K562 (cell line): ENCODE data around the gene IL1RN. TPM values are rescaled to one million over a fixed set of nuclear protein-coding genes. Genes with fewer than 3 reads are reported as not detected.

Source experiments
- CAMTA2 ChIP-seq: fragments of 250-450 bp; sonication (Bioruptor Pico); conservative IDR thresholded peaks from 2 replicates; pipeline ENCODE4 v1.5.1; 2022
- ELF4 ChIP-seq: fragments of 450-650 bp; formaldehyde crosslinking; IDR thresholded peaks from 2 replicates; pipeline ENCODE4 v1.4.0; 2022; ENCODE audit warnings: missing genetic modification characterization
- ELK3 ChIP-seq: fragments of 450-650 bp; formaldehyde crosslinking; IDR thresholded peaks from 2 replicates; pipeline ENCODE4 v1.4.0; 2020; ENCODE audit warnings: mild to moderate bottlenecking
- HES1 ChIP-seq: fragments of 450-650 bp; IDR thresholded peaks from 2 replicates; pipeline ENCODE4 v1.6.1; 2016; ENCODE audit warnings: low read depth, mild to moderate bottlenecking, moderate library complexity
- HOXB6 ChIP-seq: fragments of 250-450 bp; sonication (Bioruptor Pico); IDR thresholded peaks from 2 replicates; pipeline ENCODE4 v1.5.1; 2022; ENCODE audit warnings: mild to moderate bottlenecking, borderline replicate concordance
- IRF2 ChIP-seq: sonication (generic); formaldehyde crosslinking; IDR thresholded peaks from 2 replicates; pipeline ENCODE4 v1.8.1; 2022; ENCODE audit warnings: mild to moderate bottlenecking, missing genetic modification reagents
- MIER1 ChIP-seq: fragments of 450-650 bp; IDR thresholded peaks from 2 replicates; pipeline ENCODE4 v1.6.1; 2016; ENCODE audit warnings: antibody characterized with exemption, mild to moderate bottlenecking, low read depth
- NRF1 ChIP-seq, 2 experiments: fragments of 450-650 bp; IDR thresholded peaks in 1 of 2; conservative IDR thresholded peaks in 1 of 2; 2 replicates each; pipeline ENCODE4 v1.6.1; 2014; ENCODE audit warnings: mild to moderate bottlenecking in 2 of 2
- PHB ChIP-seq: fragments of 250-450 bp; sonication (Bioruptor Pico); IDR thresholded peaks from 2 replicates; pipeline ENCODE4 v1.5.0; 2021
- PKNOX1 ChIP-seq: fragments of 450-650 bp; IDR thresholded peaks from 2 replicates; pipeline ENCODE4 v1.6.1; 2016
- TRIM28 ChIP-seq: fragments of 450-650 bp; IDR thresholded peaks from 2 replicates; pipeline ENCODE4 v1.6.1; 2017
- ZC3H11A ChIP-seq: IDR thresholded peaks from 2 replicates; pipeline ENCODE4 v1.6.1; 2012; ENCODE audit warnings: low read depth, low read length, improper control_type of control experiment
- ZNF311 ChIP-seq: fragments of 250-450 bp; sonication (Bioruptor Pico); IDR thresholded peaks from 2 replicates; pipeline ENCODE4 v1.4.0; 2020; ENCODE audit warnings: mild to moderate bottlenecking, moderate library complexity
- ZNF695 ChIP-seq: fragments of 450-650 bp; formaldehyde crosslinking; IDR thresholded peaks from 2 replicates; pipeline ENCODE4 v1.4.0; 2020; ENCODE audit warnings: mild to moderate bottlenecking, moderate library complexity
- ZNF707 ChIP-seq: fragments of 250-450 bp; sonication (Bioruptor Pico); conservative IDR thresholded peaks from 2 replicates; pipeline ENCODE4 v1.8.0; 2022; ENCODE audit warnings: inconsistent platforms, mild to moderate bottlenecking, moderate library complexity
- ZNF785 ChIP-seq: fragments of 250-450 bp; sonication (Bioruptor Pico); IDR thresholded peaks from 2 replicates; pipeline ENCODE4 v1.4.0; 2020; ENCODE audit warnings: mild to moderate bottlenecking
- polyA plus RNA-seq, 8 experiments: library from polyadenylated mRNA; depleted of rRNA in 4 of 8; stranded (reverse) in 5 of 8; unstranded in 3 of 8; fragments of >200 nt; fragmentation: Nextera tagmentation in 2 of 8; fragmentation: Illumina TruSeq in 1 of 8; extraction: Ambion mirVana in 2 of 8; extraction: Trizol in 1 of 8; gene quantifications; 2 replicates each; pipeline versions ENCODE4 v1.2.1 to v1.2.3, GENCODE V29; 2011 to 2014; ENCODE audit warnings: inconsistent platforms in 1 of 8, missing spikeins in 1 of 8
- total RNA-seq, 7 experiments: library from RNA; depleted of rRNA in 6 of 7; stranded (reverse); fragments of >200 nt in 6 of 7; fragmentation: Illumina TruSeq in 2 of 7; extraction: Trizol in 2 of 7; gene quantifications; 2 replicates each; pipeline versions ENCODE4 v1.2.1 to v1.2.3, GENCODE V29; 2011 to 2021; ENCODE audit warnings: low replicate concordance in 1 of 7
- TF ChIP-seq, protein P1 (sequence below), 2 experiments: fragments of 450-650 bp; IDR thresholded peaks; 2 replicates each; pipeline ENCODE4 v1.6.1; 2016; ENCODE audit warnings: mild to moderate bottlenecking in 2 of 2, borderline replicate concordance in 1 of 2, low read depth in 1 of 2, moderate library complexity in 1 of 2
- TF ChIP-seq, protein P2 (sequence below): fragments of 250-450 bp; sonication (Bioruptor Pico); IDR thresholded peaks from 2 replicates; pipeline ENCODE4 v1.8.0; 2022; ENCODE audit warnings: moderate library complexity, mild to moderate bottlenecking, inconsistent platforms

Gene IL1RN
- total and polyA plus RNA-seq, 9 of the 15 experiments (the other 6 are each of a cell fraction or from before 2014, with no cell fraction given): 0.13 TPM; not detected in 8

GRCh38 chr2:113124181-113124961, 3.0 kb upstream of the IL1RN start (continued):
- TF ChIP-seq, protein P1, sequence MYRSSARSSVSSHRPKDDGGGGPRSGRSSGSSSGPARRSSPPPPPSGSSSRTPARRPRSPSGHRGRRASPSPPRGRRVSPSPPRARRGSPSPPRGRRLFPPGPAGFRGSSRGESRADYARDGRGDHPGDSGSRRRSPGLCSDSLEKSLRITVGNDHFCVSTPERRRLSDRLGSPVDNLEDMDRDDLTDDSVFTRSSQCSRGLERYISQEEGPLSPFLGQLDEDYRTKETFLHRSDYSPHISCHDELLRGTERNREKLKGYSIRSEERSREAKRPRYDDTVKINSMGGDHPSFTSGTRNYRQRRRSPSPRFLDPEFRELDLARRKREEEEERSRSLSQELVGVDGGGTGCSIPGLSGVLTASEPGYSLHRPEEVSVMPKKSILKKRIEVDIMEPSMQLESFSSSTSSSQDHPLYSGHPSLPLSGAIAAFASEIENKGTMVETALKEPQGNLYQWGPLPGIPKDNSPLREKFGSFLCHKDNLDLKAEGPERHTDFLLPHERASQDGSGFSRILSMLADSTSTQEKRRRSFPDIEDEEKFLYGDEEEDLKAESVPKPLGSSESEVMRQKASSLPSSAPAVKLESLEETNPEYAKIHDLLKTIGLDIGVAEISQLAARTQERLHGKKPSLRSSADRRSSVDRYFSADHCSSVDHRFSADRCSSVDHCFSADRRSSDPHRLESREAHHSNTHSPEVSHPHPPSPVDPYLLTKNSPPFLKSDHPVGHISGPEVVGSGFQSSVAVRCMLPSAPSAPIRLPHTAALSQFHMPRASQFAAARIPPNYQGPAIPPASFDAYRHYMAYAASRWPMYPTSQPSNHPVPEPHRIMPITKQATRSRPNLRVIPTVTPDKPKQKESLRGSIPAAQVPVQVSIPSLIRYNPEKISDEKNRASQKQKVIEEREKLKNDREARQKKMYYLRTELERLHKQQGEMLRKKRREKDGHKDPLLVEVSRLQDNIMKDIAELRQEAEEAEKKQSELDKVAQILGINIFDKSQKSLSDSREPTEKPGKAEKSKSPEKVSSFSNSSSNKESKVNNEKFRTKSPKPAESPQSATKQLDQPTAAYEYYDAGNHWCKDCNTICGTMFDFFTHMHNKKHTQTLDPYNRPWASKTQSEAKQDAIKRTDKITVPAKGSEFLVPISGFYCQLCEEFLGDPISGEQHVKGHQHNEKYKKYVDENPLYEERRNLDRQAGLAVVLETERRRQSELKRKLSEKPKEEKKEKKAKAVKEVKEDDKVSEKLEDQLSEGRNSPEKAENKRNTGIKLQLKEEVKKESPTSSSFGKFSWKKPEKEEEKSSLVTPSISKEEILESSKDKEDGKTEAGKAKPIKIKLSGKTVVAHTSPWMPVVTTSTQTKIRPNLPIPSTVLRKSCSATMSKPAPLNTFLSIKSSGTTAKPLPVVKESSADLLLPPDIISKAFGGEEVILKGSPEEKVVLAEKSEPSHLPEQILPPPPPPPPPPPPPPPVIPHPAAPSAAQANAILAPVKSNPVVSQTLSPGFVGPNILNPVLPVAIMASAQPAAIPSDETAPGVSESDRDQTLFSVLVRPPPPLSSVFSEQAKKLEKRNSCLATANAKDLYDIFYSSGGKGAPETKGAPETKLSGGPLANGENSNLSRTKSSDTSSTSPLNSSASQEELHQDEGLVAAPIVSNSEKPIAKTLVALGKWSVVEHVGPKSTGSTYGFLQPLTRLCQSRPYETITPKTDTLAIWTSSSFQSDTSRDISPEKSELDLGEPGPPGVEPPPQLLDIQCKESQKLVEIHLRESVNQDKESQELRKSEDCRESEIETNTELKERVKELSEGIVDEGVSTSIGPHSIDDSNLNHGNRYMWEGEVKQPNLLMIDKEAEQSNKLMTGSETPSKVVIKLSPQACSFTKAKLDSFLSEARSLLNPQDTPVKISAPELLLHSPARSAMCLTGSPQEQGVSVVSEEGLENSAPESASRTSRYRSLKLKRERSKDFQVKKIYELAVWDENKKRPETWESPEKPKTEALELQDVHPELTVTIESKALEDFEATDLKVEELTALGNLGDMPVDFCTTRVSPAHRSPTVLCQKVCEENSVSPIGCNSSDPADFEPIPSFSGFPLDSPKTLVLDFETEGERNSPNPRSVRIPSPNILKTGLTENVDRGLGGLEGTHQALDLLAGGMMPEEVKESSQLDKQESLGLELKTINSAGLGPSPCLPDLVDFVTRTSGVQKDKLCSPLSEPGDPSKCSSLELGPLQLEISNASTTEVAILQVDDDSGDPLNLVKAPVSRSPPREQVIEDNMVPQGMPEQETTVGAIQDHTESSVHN (IDR thresholded peaks at IDR 0.05; ENCODE audit: borderline replicate concordance in 1 of 2, low read depth in 1 of 2): no peak
- no peak for TF ChIP-seq ZNF311 (CRISPR knock-in tag)
- TF ChIP-seq PKNOX1: peak; percentile 91
- no peak for TF ChIP-seq ELK3 (CRISPR knock-in tag)
- TF ChIP-seq NRF1 (conservative IDR thresholded peaks at IDR 0.05 in 1 of 2, IDR thresholded peaks at IDR 0.05 in 1 of 2): no peak
- TF ChIP-seq ZNF695 (CRISPR knock-in tag): no peak
- no peak for TF ChIP-seq ELF4 (CRISPR knock-in tag)
- TF ChIP-seq TRIM28: no peak
- no peak for TF ChIP-seq ZNF707 (CRISPR knock-in tag)
- TF ChIP-seq PHB: no peak
- TF ChIP-seq HES1: peak; percentile 56; the same call in 1 of the 2 replicates
- TF ChIP-seq, protein P2, sequence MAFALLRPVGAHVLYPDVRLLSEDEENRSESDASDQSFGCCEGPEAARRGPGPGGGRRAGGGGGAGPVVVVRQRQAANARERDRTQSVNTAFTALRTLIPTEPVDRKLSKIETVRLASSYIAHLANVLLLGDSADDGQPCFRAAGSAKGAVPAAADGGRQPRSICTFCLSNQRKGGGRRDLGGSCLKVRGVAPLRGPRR: no peak
- no peak for TF ChIP-seq MIER1
- TF ChIP-seq CAMTA2 (CRISPR knock-in tag): no peak
- no peak for TF ChIP-seq IRF2 (CRISPR knock-in tag)
- no peak for TF ChIP-seq HOXB6 (CRISPR knock-in tag)
- no peak for TF ChIP-seq ZNF785 (CRISPR knock-in tag)
- no peak for TF ChIP-seq ZC3H11A
